ENCODE measurements around the gene FBXL19.

GRCh38 chr16:30971298-30971697, 47.9 kb downstream of the FBXL19 start:
- TF ChIP-seq, protein P1, sequence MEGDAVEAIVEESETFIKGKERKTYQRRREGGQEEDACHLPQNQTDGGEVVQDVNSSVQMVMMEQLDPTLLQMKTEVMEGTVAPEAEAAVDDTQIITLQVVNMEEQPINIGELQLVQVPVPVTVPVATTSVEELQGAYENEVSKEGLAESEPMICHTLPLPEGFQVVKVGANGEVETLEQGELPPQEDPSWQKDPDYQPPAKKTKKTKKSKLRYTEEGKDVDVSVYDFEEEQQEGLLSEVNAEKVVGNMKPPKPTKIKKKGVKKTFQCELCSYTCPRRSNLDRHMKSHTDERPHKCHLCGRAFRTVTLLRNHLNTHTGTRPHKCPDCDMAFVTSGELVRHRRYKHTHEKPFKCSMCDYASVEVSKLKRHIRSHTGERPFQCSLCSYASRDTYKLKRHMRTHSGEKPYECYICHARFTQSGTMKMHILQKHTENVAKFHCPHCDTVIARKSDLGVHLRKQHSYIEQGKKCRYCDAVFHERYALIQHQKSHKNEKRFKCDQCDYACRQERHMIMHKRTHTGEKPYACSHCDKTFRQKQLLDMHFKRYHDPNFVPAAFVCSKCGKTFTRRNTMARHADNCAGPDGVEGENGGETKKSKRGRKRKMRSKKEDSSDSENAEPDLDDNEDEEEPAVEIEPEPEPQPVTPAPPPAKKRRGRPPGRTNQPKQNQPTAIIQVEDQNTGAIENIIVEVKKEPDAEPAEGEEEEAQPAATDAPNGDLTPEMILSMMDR (IDR thresholded peaks at IDR 0.05; ENCODE audit: control extremely low read depth in 1 of 3, insufficient read depth in 1 of 3, low read depth in 1 of 3, low read length in 3 of 3), result no peak
- TF ChIP-seq SP4 (IDR thresholded peaks at IDR 0.05; ENCODE audit: low read length), result no peak
- TF ChIP-seq, protein P2, sequence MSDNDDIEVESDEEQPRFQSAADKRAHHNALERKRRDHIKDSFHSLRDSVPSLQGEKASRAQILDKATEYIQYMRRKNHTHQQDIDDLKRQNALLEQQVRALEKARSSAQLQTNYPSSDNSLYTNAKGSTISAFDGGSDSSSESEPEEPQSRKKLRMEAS (IDR thresholded peaks at IDR 0.05), result no peak
- TF ChIP-seq POLR2A (IDR thresholded peaks at IDR 0.05; ENCODE audit: control extremely low read depth in 1 of 2, low read depth in 2 of 2, low read length in 2 of 2), result no peak
- TF ChIP-seq USF2 (IDR thresholded peaks at IDR 0.05; ENCODE audit: low read length), result no peak
- no peak for TF ChIP-seq EP300 (IDR thresholded peaks at IDR 0.05; ENCODE audit: borderline replicate concordance in 1 of 2, low read depth in 2 of 2, low read length in 2 of 2)
